IMR-90 (cell line): ENCODE data around the gene TCF4. TPM values are rescaled to one million over a fixed set of nuclear protein-coding genes. Genes with fewer than 3 reads are reported as not detected.

Experiments used
- ATAC-seq: fragments of 200-7000 bp; cut with Tn5 transposase; 2 replicates; pipeline ENCODE4 v1.9.1; 2020; ENCODE audit warnings: low read depth, mild to moderate bottlenecking, moderate library complexity
- BruUV-seq: library from RNA; stranded (reverse); fragments of 400-500 nt; replicated peaks from 2 replicates; lab custom pipeline; 2021; lab: Mats Ljungman, UMichigan
- CTCF ChIA-PET: fragments of 300-600 bp; formaldehyde crosslinking; extraction: SDS; loops from one replicate; lab custom pipeline; 2021; ENCODE audit warnings: antibody characterized with exemption; lab: Yijun Ruan, JAX
- POLR2A ChIA-PET: fragments of 300-600 bp; sonication (Branson Sonifier 250); formaldehyde crosslinking; loops from one replicate; lab custom pipeline; 2022; ENCODE audit warnings: antibody characterized with exemption; ENCODE audit not compliant: unreplicated experiment; lab: Charles Lee
- DNase-seq: peaks from one replicate; pipeline ENCODE4 v3.0.0; 2013
- H2AFZ ChIP-seq: replicated peaks from 2 replicates; pipeline ENCODE3; 2013; ENCODE audit warnings: low read length, mild to moderate bottlenecking; ENCODE audit not compliant: poor library complexity
- H2AK5ac ChIP-seq: 2 replicates; pipeline ENCODE4 v1.6.1; 2013; ENCODE audit warnings: low read depth, low read length, inconsistent platforms
- H2AK9ac ChIP-seq: replicated peaks from 2 replicates; pipeline ENCODE3; 2013; ENCODE audit warnings: mild to moderate bottlenecking, low read depth, low read length, moderate library complexity; ENCODE audit not compliant: poor library complexity
- H2BK120ac ChIP-seq: 2 replicates; pipeline ENCODE4 v1.6.1; 2013; ENCODE audit warnings: low read depth, low read length, inconsistent platforms
- H2BK15ac ChIP-seq: 3 replicates; pipeline ENCODE4 v1.6.1; 2013; ENCODE audit warnings: low read depth, low read length, inconsistent platforms
- H2BK20ac ChIP-seq: 2 replicates; pipeline ENCODE4 v1.6.1; 2013; ENCODE audit warnings: low read depth, mild to moderate bottlenecking, inconsistent platforms, low read length, moderate library complexity
- H2BK5ac ChIP-seq: 2 replicates; pipeline ENCODE4 v1.6.1; 2013; ENCODE audit warnings: mild to moderate bottlenecking, low read depth, low read length, inconsistent platforms; ENCODE audit not compliant: poor library complexity, severe bottlenecking
- H3K14ac ChIP-seq: replicated peaks from 2 replicates; pipeline ENCODE4 v1.6.1; 2013; ENCODE audit warnings: low read depth, low read length, inconsistent platforms
- H3K18ac ChIP-seq: 2 replicates; pipeline ENCODE4 v1.6.1; 2013; ENCODE audit warnings: low read depth, low read length, control low read depth
- H3K23ac ChIP-seq: 2 replicates; pipeline ENCODE4 v1.6.1; 2013; ENCODE audit warnings: low read depth, low read length, inconsistent platforms
- H3K27ac ChIP-seq: 2 replicates; pipeline ENCODE4 v1.5.1; 2013; ENCODE audit warnings: mild to moderate bottlenecking, control low read depth, low read length; ENCODE audit not compliant: insufficient read depth
- H3K27me3 ChIP-seq: 2 replicates; pipeline ENCODE4 v1.6.1; 2013; ENCODE audit warnings: low read length; ENCODE audit not compliant: control insufficient read depth, insufficient read depth
- H3K36me3 ChIP-seq: 2 replicates; pipeline ENCODE4 v1.6.1; 2013; ENCODE audit warnings: low read length, mixed read lengths; ENCODE audit not compliant: control insufficient read depth, insufficient read depth
- H3K4ac ChIP-seq: 2 replicates; pipeline ENCODE4 v1.6.1; 2013; ENCODE audit warnings: low read depth, low read length, inconsistent platforms
- H3K4me1 ChIP-seq: 2 replicates; pipeline ENCODE4 v1.6.1; 2013; ENCODE audit warnings: low read length, mixed read lengths; ENCODE audit not compliant: control insufficient read depth, insufficient read depth
- H3K4me2 ChIP-seq: 2 replicates; pipeline ENCODE4 v1.6.1; 2013; ENCODE audit warnings: low read depth, mild to moderate bottlenecking, control low read depth, low read length, moderate library complexity
- H3K4me3 ChIP-seq: 2 replicates; pipeline ENCODE4 v1.5.1; 2013; ENCODE audit warnings: low read depth, mild to moderate bottlenecking, control low read depth, low read length, moderate library complexity; ENCODE audit not compliant: insufficient read depth
- H3K56ac ChIP-seq: 2 replicates; pipeline ENCODE4 v1.6.1; 2013; ENCODE audit warnings: low read length, inconsistent platforms; ENCODE audit not compliant: insufficient read depth; ENCODE audit errors: extremely low read depth
- H3K79me1 ChIP-seq, 2 experiments: 2 replicates each; pipeline ENCODE4 v1.6.1; 2013; ENCODE audit warnings: low read length in 2 of 2, inconsistent platforms in 1 of 2, low read depth in 1 of 2
- H3K9ac ChIP-seq: 2 replicates; pipeline ENCODE4 v1.6.1; 2013; ENCODE audit warnings: low read depth, low read length, control low read depth
- H3K9me1 ChIP-seq: 2 replicates; pipeline ENCODE4 v1.6.1; 2013; ENCODE audit warnings: low read length, inconsistent platforms; ENCODE audit not compliant: insufficient read depth
- H3K9me3 ChIP-seq: 2 replicates; pipeline ENCODE4 v1.6.1; 2013; ENCODE audit warnings: low read length; ENCODE audit not compliant: control insufficient read depth, insufficient read depth
- H4K20me1 ChIP-seq: 2 replicates; pipeline ENCODE4 v1.6.1; 2013; ENCODE audit warnings: low read length, inconsistent platforms; ENCODE audit not compliant: insufficient read depth
- H4K5ac ChIP-seq: 2 replicates; pipeline ENCODE4 v1.6.1; 2013; ENCODE audit warnings: mild to moderate bottlenecking, low read depth, low read length, control low read depth
- H4K8ac ChIP-seq, 2 experiments: 2 replicates each; pipeline ENCODE4 v1.6.1; 2013; ENCODE audit warnings: low read depth in 2 of 2, low read length in 2 of 2, control low read depth in 1 of 2, inconsistent platforms in 1 of 2
- H4K91ac ChIP-seq: 2 replicates; pipeline ENCODE4 v1.6.1; 2013; ENCODE audit warnings: low read depth, low read length, inconsistent platforms; ENCODE audit not compliant: insufficient read depth
- ELK1 ChIP-seq: fragments of 150-350 bp; IDR thresholded peaks from 2 replicates; pipeline ENCODE4 v1.6.1; 2016; ENCODE audit warnings: low read depth, mild to moderate bottlenecking, low read length, moderate library complexity, borderline replicate concordance
- FOS ChIP-seq: fragments of 150-350 bp; IDR thresholded peaks from 2 replicates; pipeline ENCODE4 v1.6.1; 2016; ENCODE audit warnings: low read depth, low read length
- MAZ ChIP-seq: IDR thresholded peaks from 2 replicates; pipeline ENCODE4 v1.6.1; 2012; ENCODE audit warnings: low read depth, mild to moderate bottlenecking, low read length, improper control_type of control experiment, moderate library complexity, borderline replicate concordance
- POLR2A ChIP-seq: IDR thresholded peaks from 2 replicates; pipeline ENCODE4 v1.6.1; 2012; ENCODE audit warnings: mild to moderate bottlenecking, low read depth, low read length
- RAD21 ChIP-seq: IDR thresholded peaks from 2 replicates; pipeline ENCODE4 v1.6.1; 2012; ENCODE audit warnings: low read length, improper control_type of control experiment
- RFX5 ChIP-seq: IDR thresholded peaks from 2 replicates; pipeline ENCODE4 v1.8.0; 2012; ENCODE audit warnings: low read depth, mild to moderate bottlenecking, low read length, moderate library complexity
- WGBS, 2 experiments: methylation state at CpG; one replicate each; pipeline versions ENCODE4 v1.1.5 to v1.1.7; 2013; ENCODE audit warnings: missing lambda C conversion rate in 2 of 2; ENCODE audit not compliant: insufficient read length in 1 of 2; ENCODE audit errors: extremely low coverage in 2 of 2; 5-methylcytosine and 5-hydroxymethylcytosine counted together
- dilution Hi-C: fragments of 300-500 bp; cut with HindIII; formaldehyde crosslinking; loops from one replicate; pipeline ENCODE4 v1.14.3; 2018; ENCODE audit warnings: low sequenced_read_pairs; ENCODE audit not compliant: unreplicated experiment
- in situ Hi-C: fragments of 300-500 bp; cut with MboI; formaldehyde crosslinking; loops from 3 replicates; pipeline ENCODE4 v1.14.3; 2019; ENCODE audit warnings: low sequenced_read_pairs, inconsistent platforms, mixed read lengths
- intact Hi-C: fragments of 100-400 bp; cut with micrococcal nuclease; formaldehyde crosslinking; loops from 2 replicates; pipeline ENCODE4 v1.10.0; 2022
- polyA plus RNA-seq, 3 experiments: library from polyadenylated mRNA; depleted of rRNA; stranded (reverse); fragments of >200 nt; gene quantifications; 2 replicates each; pipeline ENCODE4 v1.2.3, GENCODE V29; 2012; ENCODE audit warnings: low replicate concordance in 1 of 3
- total RNA-seq: library from RNA; depleted of rRNA; stranded (reverse); fragments of >200 nt; gene quantifications from 2 replicates; pipeline ENCODE4 v1.2.3, GENCODE V29; 2012

Gene TCF4
- total and polyA plus RNA-seq, 2 of the 4 experiments (the other 2 are of a cell fraction) = 30.0 to 87.1 TPM

- TF ChIP-seq RFX5 (no peak), FOS (no peak), RAD21 (no peak)
These were observed 158.0 kb downstream of the TCF4 start (continued) for GRCh38 chr18:55430026-55430425.

GRCh38 chr18:55427951-55428350 is 160.0 kb downstream of the TCF4 start:
- TF ChIP-seq FOS (no peak), POLR2A (no peak), MAZ (no peak), ELK1 (no peak)
- no peak overlapping the region for H2BK120ac ChIP-seq
- H3K36me3 ChIP-seq = no peaks in the 10 kb centered on the region
- no CpG with 5 or more reads among the region's 1 CpG for WGBS, 2 experiments
- no peak overlapping the region for H4K5ac ChIP-seq
- no peak overlapping the region for H2BK15ac ChIP-seq
- no peaks in the 10 kb centered on the region for H3K27me3 ChIP-seq
- in situ Hi-C loops (no loop called here), dilution Hi-C loops (no loop called here), intact Hi-C loops (no loop called here)
- no peak overlapping the region for H2AK5ac ChIP-seq
- no peak overlapping the region for H3K27ac ChIP-seq
- no peak overlapping the region for H4K91ac ChIP-seq
- no peak overlapping the region for H2AK9ac ChIP-seq
- 0 out of 2 replicates have a peak overlapping the region, but pooled peaks have one; percentile 17 for H3K14ac ChIP-seq
- H3K4me2 ChIP-seq = no peak overlapping the region; the same call in 1 of the 2 replicates
- no peaks in the 10 kb centered on the region for H4K20me1 ChIP-seq
- ChIA-PET CTCF (interaction anchor here (0.6 kb wide), 1 partner anchor 51 kb away, joined by 3 read pairs; no protein-coding TSS in a partner anchor), POLR2A (no interaction called here)
- no peak overlapping the region for H3K18ac ChIP-seq
- no TSS peak for BruUV-seq
- H3K4ac ChIP-seq = no peak overlapping the region
- H2BK20ac ChIP-seq = no peak overlapping the region
- H3K4me3 ChIP-seq = no peak overlapping the region
- H3K56ac ChIP-seq = no peak overlapping the region
- H3K9me1 ChIP-seq = peaks cover 7% of the 10 kb centered on the region
- H2AFZ ChIP-seq = no peak overlapping the region
- H3K9ac ChIP-seq = no peak overlapping the region
- ATAC-seq (no peak), DNase-seq (no peak)
- H2BK5ac ChIP-seq = no peak overlapping the region
- H3K9me3 ChIP-seq = no peaks in the 10 kb centered on the region
- peaks cover 40 to 74% of the 10 kb centered on the region in 2 experiments for H3K79me1 ChIP-seq
- H3K4me1 ChIP-seq = peaks cover 4% of the 10 kb centered on the region
- H3K23ac ChIP-seq = no peak overlapping the region
- H4K8ac ChIP-seq = no peak overlapping the region
